CMK (cell line): ENCODE measurements around the gene ACSL6.

Experiments used
- DNase-seq: peaks from one replicate; pipeline ENCODE4 v3.0.0-alpha.2; 2010; ENCODE audit warnings: low read depth

Gene ACSL6

GRCh38 chr5:132016721-132017250 lies 5.3 kb upstream of the ACSL6 start:
- DNase-seq: no peak

GRCh38 chr5:132013711-132014110 lies 2.3 kb upstream of the ACSL6 start:
- DNase-seq: no peak

GRCh38 chr5:132013006-132013689 lies 1.7 kb upstream of the ACSL6 start:
- no peak for DNase-seq

GRCh38 chr5:132012371-132013005 lies 1.0 kb upstream of the ACSL6 start:
- no peak for DNase-seq

- DNase-seq: no peak
Measured at GRCh38 chr5:132010989-132011621, 353 bp downstream of the ACSL6 start.

GRCh38 chr5:132010645-132010988 lies 841 bp downstream of the ACSL6 start:
- no peak for DNase-seq

- DNase-seq: no peak
Measured at GRCh38 chr5:132009706-132010405, 1.6 kb downstream of the ACSL6 start.

GRCh38 chr5:132008961-132009680 lies 2.3 kb downstream of the ACSL6 start:
- no peak for DNase-seq

GRCh38 chr5:132008163-132008473 lies 3.3 kb downstream of the ACSL6 start:
- no peak for DNase-seq

- DNase-seq: peak; percentile 58
Measured at GRCh38 chr5:132007399-132008162, 3.9 kb downstream of the ACSL6 start.

- no peak for DNase-seq
Measured at GRCh38 chr5:132006331-132007120, 4.9 kb downstream of the ACSL6 start.

GRCh38 chr5:132005591-132005990 lies 5.9 kb downstream of the ACSL6 start:
- no peak for DNase-seq

GRCh38 chr5:132003982-132004381 lies 7.5 kb downstream of the ACSL6 start:
- DNase-seq: no peak

GRCh38 chr5:132003170-132003744 lies 8.2 kb downstream of the ACSL6 start:
- no peak for DNase-seq

GRCh38 chr5:132002757-132003156 lies 8.7 kb downstream of the ACSL6 start:
- no peak for DNase-seq

GRCh38 chr5:132001647-132002561 lies 9.6 kb downstream of the ACSL6 start:
- DNase-seq: no peak

- no peak for DNase-seq
Measured at GRCh38 chr5:132000677-132001453, 10.6 kb downstream of the ACSL6 start.

GRCh38 chr5:132000241-132000490 lies 11.3 kb downstream of the ACSL6 start:
- no peak for DNase-seq
